ENCODE data around the gene DSCAM. TPM values are rescaled to one million over a fixed set of nuclear protein-coding genes. Genes with fewer than 3 reads are reported as not detected.

DSCAM gene
- total RNA-seq, 4 donors from 2014 or later: not detected

GRCh38 chr21:40680311-40680710, 166.6 kb downstream of the DSCAM start:
- intact Hi-C loops (cut with DNase I; ENCODE audit: low total_unique reads): no loop called here
- no peak for DNase-seq (ENCODE audit: low spot score in 2 of 2)
- no peak overlapping the region for H3K4me3 ChIP-seq (ENCODE audit: low read depth, poor library complexity, severe bottlenecking)
- no peak for TF ChIP-seq CTCF (IDR thresholded peaks at IDR 0.05)
- TF ChIP-seq POLR2A (IDR thresholded peaks at IDR 0.05): no peak
- WGBS, 2 donors: 71 to 88% methylated on average over 1 of the region's 1 CpG

GRCh38 chr21:40678681-40679284, 168.2 kb downstream of the DSCAM start:
- intact Hi-C loops (cut with DNase I; ENCODE audit: low total_unique reads): no loop called here
- DNase-seq (ENCODE audit: low spot score in 2 of 2): no peak
- 41 to 47% methylated on average over 8 of the region's 8 CpGs for WGBS, 2 donors
- no peak for TF ChIP-seq POLR2A (IDR thresholded peaks at IDR 0.05)
- no peak for TF ChIP-seq CTCF (IDR thresholded peaks at IDR 0.05)
- no peak overlapping the region for H3K4me3 ChIP-seq (ENCODE audit: low read depth, poor library complexity, severe bottlenecking)

GRCh38 chr21:40675017-40675416, 171.9 kb downstream of the DSCAM start:
- DNase-seq (ENCODE audit: low spot score in 2 of 2): no peak
- WGBS, 2 donors: 80 to 83% methylated on average over 8 of the region's 8 CpGs
- no peak overlapping the region for H3K4me3 ChIP-seq (ENCODE audit: low read depth, poor library complexity, severe bottlenecking)
- TF ChIP-seq CTCF (IDR thresholded peaks at IDR 0.05) (no peak), POLR2A (IDR thresholded peaks at IDR 0.05) (no peak)
- intact Hi-C loops (cut with DNase I; ENCODE audit: low total_unique reads): no loop called here

- DNase-seq (ENCODE audit: low spot score in 2 of 2): no peak
- intact Hi-C loops (cut with DNase I; ENCODE audit: low total_unique reads): no loop called here
- TF ChIP-seq POLR2A (IDR thresholded peaks at IDR 0.05) (no peak), CTCF (IDR thresholded peaks at IDR 0.05) (no peak)
- WGBS, 2 donors: 71 to 77% methylated on average over 2 of the region's 2 CpGs
- no peak overlapping the region for H3K4me3 ChIP-seq (ENCODE audit: low read depth, poor library complexity, severe bottlenecking)
Measured at GRCh38 chr21:40672602-40673001, 174.4 kb downstream of the DSCAM start.

- no peak overlapping the region for H3K4me3 ChIP-seq (ENCODE audit: low read depth, poor library complexity, severe bottlenecking)
- 83% methylated on average over 2 of the region's 2 CpGs for WGBS, 2 donors
- intact Hi-C loops (cut with DNase I; ENCODE audit: low total_unique reads): no loop called here
- TF ChIP-seq POLR2A (IDR thresholded peaks at IDR 0.05): no peak
- no peak for TF ChIP-seq CTCF (IDR thresholded peaks at IDR 0.05)
- no peak for DNase-seq (ENCODE audit: low spot score in 2 of 2)
Measured at GRCh38 chr21:40671716-40672115, 175.2 kb downstream of the DSCAM start.
